ENCODE measurements around the gene GLB1L.
"Not testable (repeated sequence)": the region's sequence is repeated elsewhere in the genome, so short reads cannot be mapped to it uniquely, and the experiment has no call there.

GLB1L gene

DNA sequence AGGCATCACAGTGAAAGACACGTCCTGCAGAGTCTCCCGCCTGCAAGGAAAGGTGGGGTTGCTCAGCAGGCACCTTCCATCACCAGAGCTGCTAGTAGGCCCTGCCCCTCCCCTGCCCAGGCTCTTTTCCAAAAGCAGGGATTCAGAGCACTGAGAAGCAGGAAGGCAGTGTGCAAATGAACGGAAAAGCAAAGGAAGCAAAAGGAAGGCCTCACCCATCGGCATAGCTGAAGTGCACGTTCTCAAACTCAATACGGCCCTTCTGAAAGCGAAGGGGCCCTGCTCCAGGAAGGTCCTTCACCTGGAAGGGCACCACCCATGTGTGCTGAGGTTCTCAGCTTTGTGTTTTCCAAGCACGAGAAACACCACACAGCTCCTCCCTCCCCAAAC, 32.2 kb downstream of the GLB1L start:
- no peak for DNase-seq (ENCODE audit: low spot score in 2 of 2)
- peaks cover 22% of the 10 kb centered on the region for H3K4me1 Mint-ChIP-seq
- H3K27ac Mint-ChIP-seq (ENCODE audit: low read depth), result no peak overlapping the region

DNA sequence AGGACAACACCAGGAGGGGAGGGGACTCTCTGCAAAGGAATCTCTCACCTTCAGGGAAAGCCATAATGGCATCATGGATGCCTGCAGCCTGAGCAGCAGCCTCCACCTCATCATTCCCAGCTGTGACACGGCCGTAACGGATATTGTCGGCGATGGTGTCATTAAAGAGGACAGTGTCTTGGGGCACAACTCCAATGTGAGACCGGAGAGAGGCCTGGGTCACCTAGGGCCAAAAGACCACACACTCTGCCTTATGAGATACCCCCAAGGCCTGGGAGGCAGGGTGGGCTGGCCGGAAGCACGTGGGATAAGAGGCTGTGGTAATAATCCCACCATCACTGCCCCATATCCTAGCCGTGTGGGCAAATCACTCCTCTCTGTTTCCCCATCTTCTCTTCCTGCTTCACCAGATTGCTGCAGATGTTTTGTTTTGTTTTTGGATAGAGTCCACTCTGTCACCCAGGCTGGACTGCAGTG, 34.3 kb downstream of the GLB1L start:
- peaks cover 34% of the 10 kb centered on the region for H3K4me1 Mint-ChIP-seq
- H3K27ac Mint-ChIP-seq (ENCODE audit: low read depth), result peak overlapping the region; percentile 91
- peaks cover 29% of the 10 kb centered on the region for H3K36me3 Mint-ChIP-seq (ENCODE audit: insufficient read depth)
- no peaks in the 10 kb centered on the region for H3K9me3 Mint-ChIP-seq
- no peaks in the 10 kb centered on the region for H3K27me3 Mint-ChIP-seq
- DNase-seq (ENCODE audit: low spot score in 2 of 2) (no peak), ATAC-seq (replicated peaks; ENCODE audit: extremely low read depth, poor library complexity, severe bottlenecking) (no peak)
- H3K4me3 Mint-ChIP-seq, result peak overlapping the region; percentile 57

More for the DNA sequence above, 32.2 kb downstream of the GLB1L start:
- Mint-ChIP-seq H3K27me3 (no peaks in the 10 kb centered on the region), H3K4me3 (no peak overlapping the region), H3K9me3 (no peaks in the 10 kb centered on the region), H3K36me3 (ENCODE audit: insufficient read depth) (peaks cover 21% of the 10 kb centered on the region)
- no peak for ATAC-seq (replicated peaks; ENCODE audit: extremely low read depth, poor library complexity, severe bottlenecking)

DNA sequence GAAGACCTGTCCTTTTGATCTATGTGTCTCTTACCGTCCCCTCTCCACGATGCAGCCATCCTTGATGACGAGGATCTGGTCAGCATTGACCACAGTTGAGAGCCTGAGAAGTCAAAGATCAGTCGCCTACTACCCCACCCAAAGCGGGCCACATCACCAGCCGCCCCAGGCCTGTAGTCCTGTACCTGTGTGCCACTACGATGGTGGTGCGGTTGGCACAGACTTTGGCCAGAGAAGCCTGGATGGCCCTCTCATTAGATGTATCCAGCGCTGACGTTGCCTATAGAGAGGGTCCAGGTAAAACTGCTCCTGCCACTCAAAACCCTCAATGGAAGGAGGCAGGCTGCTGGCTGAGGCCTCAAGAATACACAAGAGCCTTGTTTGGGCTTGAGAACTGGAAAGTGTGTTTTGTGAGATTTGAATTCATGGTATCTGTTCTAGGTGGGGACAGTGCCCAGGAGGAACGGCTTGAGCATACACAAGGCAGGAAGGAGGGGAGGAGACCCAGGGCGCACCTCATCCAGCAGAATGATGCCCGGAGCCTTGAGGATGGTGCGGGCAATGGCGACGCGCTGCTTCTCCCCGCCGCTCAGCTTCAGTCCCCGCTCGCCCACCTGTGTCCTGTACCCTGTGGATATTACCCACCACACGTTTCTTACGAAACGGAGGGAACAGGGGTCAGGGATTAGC, 34.9 kb downstream of the GLB1L start:
- Mint-ChIP-seq H3K27me3 (no peaks in the 10 kb centered on the region), H3K9me3 (no peaks in the 10 kb centered on the region), H3K27ac (ENCODE audit: low read depth) (no peak overlapping the region), H3K36me3 (ENCODE audit: insufficient read depth) (peaks cover 29% of the 10 kb centered on the region), H3K4me3 (no peak overlapping the region), H3K4me1 (peaks cover 35% of the 10 kb centered on the region)
- DNase-seq (ENCODE audit: low spot score in 2 of 2) (no peak), ATAC-seq (replicated peaks; ENCODE audit: extremely low read depth, poor library complexity, severe bottlenecking) (no peak)

DNA sequence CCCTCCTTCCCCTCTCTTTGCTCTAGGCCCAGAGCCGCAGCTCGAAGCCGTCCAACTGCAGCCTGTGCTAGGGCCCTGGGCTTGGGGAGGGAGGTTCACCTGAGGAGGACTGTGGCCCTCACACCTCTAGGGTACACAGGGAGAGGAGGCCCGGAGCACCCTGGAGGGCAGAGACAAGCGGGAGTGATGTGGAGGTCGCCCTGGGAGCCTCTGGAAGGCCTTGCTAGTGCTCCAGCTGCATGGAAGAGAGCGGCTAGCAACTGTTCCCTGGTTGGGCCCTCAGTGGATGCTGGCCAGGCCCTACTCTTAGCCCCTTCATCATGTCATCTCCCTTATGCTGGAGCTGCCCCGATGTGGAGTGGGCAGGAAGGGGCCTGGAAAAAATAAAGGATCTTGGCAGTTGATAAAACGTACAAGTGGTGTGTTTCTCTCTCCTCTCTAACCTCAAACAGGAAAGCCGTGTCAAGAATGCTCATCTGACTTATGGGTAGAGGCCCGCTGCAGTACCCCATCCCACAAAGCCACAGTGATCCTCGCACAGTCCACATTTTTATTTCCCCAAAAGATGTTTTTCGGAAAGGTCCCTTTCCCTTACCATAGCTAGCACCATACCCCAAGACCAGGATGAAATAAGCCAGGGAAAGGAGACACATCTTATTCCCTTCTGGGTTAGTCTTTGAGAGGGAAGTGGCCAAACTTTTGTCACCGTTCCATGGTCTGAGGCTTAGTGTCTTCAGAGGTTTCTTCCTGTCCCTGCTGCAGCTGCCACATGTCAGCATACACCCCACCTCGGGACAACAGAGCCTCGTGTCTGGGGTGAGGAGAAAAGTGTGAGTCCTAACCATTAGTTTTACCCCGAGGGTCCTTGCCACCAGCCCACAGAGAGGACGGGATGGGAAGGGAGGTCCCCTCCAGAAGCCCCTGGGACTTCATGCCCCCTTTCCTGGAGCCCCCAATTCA, 35.7 kb downstream of the GLB1L start:
- ATAC-seq (replicated peaks; ENCODE audit: extremely low read depth, poor library complexity, severe bottlenecking) (no peak), DNase-seq (ENCODE audit: low spot score in 2 of 2) (no peak)
- H3K27ac Mint-ChIP-seq (ENCODE audit: low read depth), result no peak overlapping the region
- H3K36me3 Mint-ChIP-seq (ENCODE audit: insufficient read depth), result peaks cover 26% of the 10 kb centered on the region
- H3K9me3 Mint-ChIP-seq, result no peaks in the 10 kb centered on the region
- peaks cover 35% of the 10 kb centered on the region for H3K4me1 Mint-ChIP-seq
- no peaks in the 10 kb centered on the region for H3K27me3 Mint-ChIP-seq
- no peak overlapping the region for H3K4me3 Mint-ChIP-seq

DNA sequence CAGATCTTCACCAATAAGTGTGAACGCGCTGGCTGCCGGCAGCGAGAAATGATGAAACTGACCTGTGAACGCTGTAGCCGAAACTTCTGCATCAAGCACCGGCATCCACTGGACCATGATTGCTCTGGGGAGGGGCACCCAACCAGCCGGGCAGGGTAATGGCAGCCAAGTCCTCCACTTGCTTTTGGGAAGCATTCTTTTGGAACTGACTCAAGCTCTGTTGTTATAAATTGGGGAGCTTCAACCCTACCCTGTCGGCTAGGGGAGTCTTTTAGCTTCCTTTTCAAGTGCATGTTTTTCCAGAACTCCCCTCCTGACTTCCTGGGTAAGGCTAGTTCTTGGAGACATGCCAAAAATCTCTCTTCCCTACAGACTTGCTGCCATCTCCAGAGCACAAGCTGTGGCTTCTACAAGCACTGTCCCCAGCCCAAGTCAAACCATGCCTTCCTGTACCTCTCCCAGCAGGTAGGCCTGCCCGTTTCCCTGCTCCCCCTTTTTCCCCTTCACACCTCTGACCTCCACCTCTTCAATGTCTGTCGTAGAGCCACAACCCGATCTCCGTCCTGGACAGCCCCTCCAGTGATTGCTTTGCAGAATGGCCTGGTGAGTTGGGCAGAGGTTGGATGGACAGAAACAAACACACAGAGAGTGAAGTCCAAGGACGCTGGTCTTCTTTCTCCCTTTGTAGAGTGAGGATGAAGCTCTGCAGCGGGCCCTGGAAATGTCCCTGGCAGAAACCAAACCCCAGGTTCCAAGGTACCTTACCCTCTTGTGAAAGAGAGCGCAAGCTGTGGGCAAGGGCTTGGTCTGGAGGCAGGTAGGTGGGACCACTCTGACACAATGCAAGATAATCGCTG, 37.1 kb downstream of the GLB1L start:
- Mint-ChIP-seq H3K4me3 (peak overlapping the region; percentile 86), H3K27me3 (no peaks in the 10 kb centered on the region), H3K4me1 (peaks cover 35% of the 10 kb centered on the region), H3K27ac (ENCODE audit: low read depth) (no peak overlapping the region), H3K9me3 (no peaks in the 10 kb centered on the region), H3K36me3 (ENCODE audit: insufficient read depth) (peaks cover 23% of the 10 kb centered on the region)
- DNase-seq (ENCODE audit: low spot score in 2 of 2) (no peak), ATAC-seq (replicated peaks; ENCODE audit: extremely low read depth, poor library complexity, severe bottlenecking) (no peak)

DNA sequence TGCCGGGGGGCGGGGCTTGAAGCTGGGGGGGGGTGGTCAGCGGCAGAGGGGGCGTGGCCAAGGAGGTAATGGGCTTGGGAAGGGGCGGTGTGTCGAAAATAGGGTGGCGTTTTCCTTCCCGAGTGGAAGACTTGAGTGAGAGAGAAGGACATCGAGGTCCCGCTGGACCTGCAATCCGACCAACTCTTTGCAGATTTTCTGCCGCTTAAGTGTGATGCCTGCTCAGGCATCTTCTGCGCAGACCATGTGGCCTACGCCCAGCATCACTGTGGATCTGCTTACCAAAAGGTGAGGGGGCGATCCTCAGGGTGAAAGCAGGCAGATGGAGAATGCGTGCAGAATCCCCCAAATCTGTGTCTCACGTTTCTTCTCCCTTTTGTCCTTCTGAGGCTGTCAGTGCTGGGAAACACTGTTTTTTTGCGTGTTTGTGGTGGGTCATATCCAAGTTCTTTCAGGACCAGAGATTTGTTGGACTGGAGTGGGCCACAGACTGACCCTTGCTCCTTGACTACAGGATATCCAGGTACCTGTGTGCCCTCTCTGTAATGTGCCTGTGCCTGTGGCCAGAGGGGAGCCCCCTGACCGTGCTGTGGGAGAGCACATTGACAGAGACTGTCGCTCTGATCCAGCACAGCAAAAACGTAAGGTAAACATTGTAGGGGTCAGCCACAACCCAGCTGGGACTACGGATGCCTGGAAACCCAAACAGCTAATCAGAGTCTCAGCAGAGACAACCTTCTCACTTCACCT, 37.9 kb downstream of the GLB1L start:
- Mint-ChIP-seq H3K4me3 (peak overlapping the region; percentile 86), H3K36me3 (ENCODE audit: insufficient read depth) (peaks cover 23% of the 10 kb centered on the region), H3K27ac (ENCODE audit: low read depth) (peak overlapping the region; percentile 32), H3K27me3 (no peaks in the 10 kb centered on the region), H3K9me3 (no peaks in the 10 kb centered on the region), H3K4me1 (peaks cover 35% of the 10 kb centered on the region)
- DNase-seq (ENCODE audit: low spot score in 2 of 2), result no peak
- peak; percentile 2 for ATAC-seq (replicated peaks; ENCODE audit: extremely low read depth, poor library complexity, severe bottlenecking)

DNA sequence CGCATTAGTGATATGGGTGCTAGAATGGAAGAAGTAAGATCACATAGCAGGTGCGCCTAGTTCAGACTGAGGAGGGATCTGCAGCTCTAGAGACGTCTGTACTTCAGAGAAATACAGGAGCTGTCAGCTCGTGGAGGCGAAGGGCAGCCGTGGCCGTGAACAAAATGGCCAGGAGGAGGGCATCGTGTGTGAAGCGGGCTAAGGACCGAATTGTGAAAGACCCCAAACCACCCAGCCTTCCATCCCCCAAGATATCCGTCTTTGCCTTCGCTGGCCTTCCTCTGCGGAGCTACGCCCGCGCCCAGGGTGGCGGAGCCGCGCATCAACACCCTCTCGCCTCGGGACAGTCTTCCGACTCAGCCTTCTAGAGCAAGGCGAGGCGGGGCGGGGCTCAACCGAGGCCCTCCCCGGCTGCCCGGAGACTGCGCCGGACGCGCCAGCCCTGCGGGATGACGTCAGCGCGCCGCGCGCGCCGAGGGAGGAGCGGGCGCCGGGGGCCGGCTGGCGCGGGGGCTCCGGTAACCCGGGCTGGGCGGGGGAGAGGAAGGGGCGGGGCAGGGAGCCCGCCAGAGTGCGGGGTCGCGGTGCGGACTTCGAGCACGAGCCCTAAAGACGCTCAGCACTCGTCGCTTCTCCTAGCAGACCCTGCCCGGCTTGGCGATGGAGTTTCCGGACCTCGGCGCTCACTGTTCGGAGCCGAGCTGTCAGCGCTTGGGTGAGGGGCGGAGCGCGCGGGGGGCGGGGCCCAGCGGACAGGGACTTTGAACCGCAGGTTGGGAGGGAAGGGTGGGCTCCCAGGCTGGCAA, 38.7 kb downstream of the GLB1L start, which contains the start of gene ZFAND2B:
ZFAND2B (plus strand) TSS at position 455 of the 806 bp plus-strand sequence; CDS start at position 661, 206 bp downstream.
- no peaks in the 10 kb centered on the region for H3K27me3 Mint-ChIP-seq
- peaks cover 35% of the 10 kb centered on the region for H3K4me1 Mint-ChIP-seq
- H3K36me3 Mint-ChIP-seq (ENCODE audit: insufficient read depth), result peaks cover 23% of the 10 kb centered on the region
- no peaks in the 10 kb centered on the region for H3K9me3 Mint-ChIP-seq
- peak; percentile 97 for ATAC-seq (replicated peaks; ENCODE audit: extremely low read depth, poor library complexity, severe bottlenecking)
- peak within 1 kb of the TSS; percentile 86 for H3K4me3 Mint-ChIP-seq
- peak within 1 kb of the TSS; percentile 92 for H3K27ac Mint-ChIP-seq (ENCODE audit: low read depth)
- DNase-seq (ENCODE audit: low spot score in 2 of 2), result peak; percentile 92

DNA sequence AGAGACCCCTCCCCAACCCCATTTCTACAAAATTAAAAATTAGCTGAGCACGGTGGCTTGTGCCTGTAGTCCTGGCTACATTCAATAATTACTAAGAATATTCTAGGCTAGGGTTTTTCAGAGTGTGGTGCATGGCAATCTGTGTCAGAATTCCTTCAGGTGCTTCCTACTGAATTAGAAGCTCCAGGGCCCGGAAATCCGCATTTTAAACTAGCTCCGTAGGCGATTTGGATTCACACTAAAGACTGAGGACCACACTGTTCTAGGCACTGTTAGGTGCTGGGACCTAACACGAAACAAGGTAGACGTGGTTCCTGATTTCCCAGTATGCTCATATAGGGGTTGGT, 39.3 kb downstream of the GLB1L start:
- Mint-ChIP-seq H3K27me3 (no peaks in the 10 kb centered on the region), H3K27ac (ENCODE audit: low read depth) (peak overlapping the region; percentile 92), H3K9me3 (no peaks in the 10 kb centered on the region), H3K4me1 (peaks cover 29% of the 10 kb centered on the region), H3K4me3 (peak overlapping the region; percentile 86), H3K36me3 (ENCODE audit: insufficient read depth) (peaks cover 22% of the 10 kb centered on the region)
- no peak for ATAC-seq (replicated peaks; ENCODE audit: extremely low read depth, poor library complexity, severe bottlenecking)
- no peak for DNase-seq (ENCODE audit: low spot score in 2 of 2)

DNA sequence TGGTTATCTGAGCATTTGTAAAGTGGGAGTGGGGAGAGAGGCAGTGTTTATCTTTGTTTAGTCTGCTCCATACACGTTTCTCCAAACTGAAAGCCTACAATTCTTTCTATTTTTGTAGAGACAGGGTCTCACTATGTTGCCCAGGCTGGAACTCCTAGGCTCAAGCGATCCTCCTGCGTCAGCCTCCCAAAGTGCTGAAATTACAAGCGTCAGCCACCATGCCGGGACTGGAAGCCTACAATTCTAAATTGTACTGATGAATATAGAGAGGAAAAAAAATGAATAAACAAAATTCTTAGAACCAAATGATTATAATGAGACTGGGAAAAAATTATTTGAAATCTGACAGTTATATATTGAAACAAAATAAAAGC, 40.1 kb downstream of the GLB1L start:
- Mint-ChIP-seq H3K4me1 (peaks cover 28% of the 10 kb centered on the region), H3K36me3 (ENCODE audit: insufficient read depth) (peaks cover 22% of the 10 kb centered on the region), H3K4me3 (no peak overlapping the region), H3K9me3 (no peaks in the 10 kb centered on the region), H3K27ac (ENCODE audit: low read depth) (peak overlapping the region; percentile 92), H3K27me3 (no peaks in the 10 kb centered on the region)
- ATAC-seq (replicated peaks; ENCODE audit: extremely low read depth, poor library complexity, severe bottlenecking), result no peak
- DNase-seq (ENCODE audit: low spot score in 2 of 2), result no peak

DNA sequence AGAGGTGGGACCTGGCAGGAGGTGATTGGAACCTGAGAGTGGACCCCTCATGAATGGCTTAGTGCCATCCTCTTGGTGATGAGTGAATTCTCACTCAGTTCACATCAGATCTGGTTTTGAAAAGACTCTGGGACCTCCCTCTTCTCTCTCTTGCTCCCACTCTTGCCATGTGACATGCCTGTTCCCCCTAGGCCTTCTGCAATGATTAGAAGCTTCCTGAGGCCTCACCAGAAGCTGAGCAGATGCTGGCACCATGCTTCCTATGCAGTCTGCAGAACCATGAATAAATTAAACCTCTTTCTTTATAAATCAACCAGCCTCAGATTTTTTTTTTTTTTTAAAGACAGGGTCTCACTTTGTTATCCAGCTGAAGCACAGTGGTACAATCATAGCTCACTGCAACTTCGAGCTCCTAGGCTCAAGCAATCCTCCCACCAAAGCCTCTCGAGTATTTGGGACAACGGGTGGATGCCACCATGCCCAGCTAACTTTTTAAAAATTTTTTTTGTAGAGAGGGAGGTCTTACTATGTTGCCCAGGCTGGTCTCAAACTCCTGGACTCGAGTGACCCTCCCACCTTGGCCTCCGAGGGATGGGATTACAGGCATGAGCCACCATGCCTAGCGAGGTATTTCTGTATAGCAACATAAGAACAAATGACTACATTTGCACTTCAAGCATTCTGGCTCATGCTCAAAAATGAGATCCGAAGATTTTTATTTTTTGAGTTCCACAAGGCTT, 40.6 kb downstream of the GLB1L start:
- peaks cover 30% of the 10 kb centered on the region for H3K4me1 Mint-ChIP-seq
- ATAC-seq (replicated peaks; ENCODE audit: extremely low read depth, poor library complexity, severe bottlenecking) (no peak), DNase-seq (ENCODE audit: low spot score in 2 of 2) (no peak)
- H3K27ac Mint-ChIP-seq (ENCODE audit: low read depth), result no peak overlapping the region
- peaks cover 21% of the 10 kb centered on the region for H3K36me3 Mint-ChIP-seq (ENCODE audit: insufficient read depth)
- no peak overlapping the region for H3K4me3 Mint-ChIP-seq
- peaks cover 3% of the 10 kb centered on the region for H3K27me3 Mint-ChIP-seq
- H3K9me3 Mint-ChIP-seq, result no peaks in the 10 kb centered on the region

DNA sequence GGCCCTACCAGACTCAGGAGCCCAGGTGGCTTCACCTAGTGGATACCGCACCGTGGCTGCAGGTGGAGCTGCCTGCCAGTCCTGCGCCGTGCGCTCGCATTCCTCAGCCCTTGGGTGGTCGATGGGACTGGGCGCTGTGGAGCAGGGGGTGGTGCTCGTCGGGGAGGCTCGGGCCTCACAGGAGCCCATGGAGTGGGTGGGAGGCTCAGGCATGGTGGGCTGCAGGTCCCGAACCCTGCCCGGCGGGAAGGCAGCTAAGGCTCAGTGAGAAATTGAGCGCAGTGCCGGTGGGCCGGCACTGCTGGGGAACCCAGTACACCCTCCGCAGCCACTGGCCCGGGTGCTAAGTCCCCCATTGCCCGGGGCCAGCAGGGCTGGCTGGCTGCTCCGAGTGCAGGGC, 43.9 kb downstream of the GLB1L start:
- H3K27me3 Mint-ChIP-seq, result peaks cover 14% of the 10 kb centered on the region
- not testable (repeated sequence) for H3K9me3 Mint-ChIP-seq; H3K36me3 Mint-ChIP-seq (ENCODE audit: insufficient read depth); H3K4me3 Mint-ChIP-seq; H3K27ac Mint-ChIP-seq (ENCODE audit: low read depth); ATAC-seq (replicated peaks; ENCODE audit: extremely low read depth, poor library complexity, severe bottlenecking); DNase-seq (ENCODE audit: low spot score in 2 of 2)
- peaks cover 13% of the 10 kb centered on the region for H3K4me1 Mint-ChIP-seq
